HepG2 (cell line): ENCODE measurements around the gene IRF1. TPM values are rescaled to one million over a fixed set of nuclear protein-coding genes. Genes with fewer than 3 reads are reported as not detected.
A peak's percentile ranks its signal among the peaks of the same experiment; 100 is the strongest.

Experiments
- CBX5 ChIP-seq: sonication (generic); formaldehyde crosslinking; IDR thresholded peaks from 2 replicates; pipeline ENCODE4 v1.4.0; 2020; ENCODE audit warnings: missing genetic modification reagents, borderline replicate concordance
- ESRRA ChIP-seq: sonication (generic); formaldehyde crosslinking; IDR thresholded peaks from 2 replicates; pipeline ENCODE4 v1.5.1; 2020; ENCODE audit warnings: mild to moderate bottlenecking, low read depth, missing genetic modification reagents
- FOXA1 ChIP-seq, 2 experiments: fragments of 450-650 bp in 1 of 2; sonication (generic) in 1 of 2; formaldehyde crosslinking in 1 of 2; IDR thresholded peaks; 2 replicates each; pipeline versions ENCODE4 v1.4.0 to v1.6.1; 2016 to 2020; ENCODE audit warnings: missing genetic modification reagents in 1 of 2
- HDAC6 ChIP-seq: fragments of 200-600 bp; sonication (generic); IDR thresholded peaks from 2 replicates; pipeline ENCODE4 v1.7.0; 2017; ENCODE audit warnings: mild to moderate bottlenecking, antibody characterized with exemption, low read length, low read depth
- HMGA1 ChIP-seq: sonication (generic); formaldehyde crosslinking; conservative IDR thresholded peaks from 2 replicates; pipeline ENCODE4 v1.4.0; 2020; ENCODE audit warnings: missing genetic modification reagents
- NFATC3 ChIP-seq: sonication (generic); formaldehyde crosslinking; IDR thresholded peaks from 2 replicates; pipeline ENCODE4 v1.5.1; 2020; ENCODE audit warnings: mild to moderate bottlenecking, missing genetic modification reagents
- REPIN1 ChIP-seq: sonication (generic); formaldehyde crosslinking; IDR thresholded peaks from 2 replicates; pipeline ENCODE4 v1.8.0; 2022; ENCODE audit warnings: missing genetic modification reagents, low read depth, mild to moderate bottlenecking, borderline replicate concordance
- THAP9 ChIP-seq: sonication (generic); formaldehyde crosslinking; IDR thresholded peaks from 2 replicates; pipeline ENCODE4; 2020; ENCODE audit warnings: missing genetic modification reagents, mild to moderate bottlenecking, borderline replicate concordance
- ZBTB4 ChIP-seq: sonication (generic); formaldehyde crosslinking; IDR thresholded peaks from 2 replicates; pipeline ENCODE4 v1.4.0; 2020; ENCODE audit warnings: missing genetic modification reagents, mild to moderate bottlenecking, borderline replicate concordance
- ZC3H4 ChIP-seq: sonication (generic); formaldehyde crosslinking; IDR thresholded peaks from 2 replicates; pipeline ENCODE4 v1.4.0; 2020; ENCODE audit warnings: missing genetic modification reagents, borderline replicate concordance
- ZMYM2 ChIP-seq: sonication (generic); formaldehyde crosslinking; IDR thresholded peaks from 2 replicates; pipeline ENCODE4 v1.8.0; 2022; ENCODE audit warnings: mild to moderate bottlenecking, missing genetic modification reagents
- ZNF12 ChIP-seq: sonication (generic); formaldehyde crosslinking; IDR thresholded peaks from 2 replicates; pipeline ENCODE4 v1.5.0; 2020; ENCODE audit warnings: missing genetic modification reagents
- ZNF501 ChIP-seq: sonication (generic); formaldehyde crosslinking; IDR thresholded peaks from 2 replicates; pipeline ENCODE4 v1.5.1; 2020; ENCODE audit warnings: mild to moderate bottlenecking, moderate library complexity, missing genetic modification reagents
- ZNF605 ChIP-seq: sonication (generic); formaldehyde crosslinking; IDR thresholded peaks from 2 replicates; pipeline ENCODE4 v1.8.0; 2022; ENCODE audit warnings: mild to moderate bottlenecking, missing genetic modification reagents
- ZNF709 ChIP-seq: sonication (generic); formaldehyde crosslinking; IDR thresholded peaks from 2 replicates; pipeline ENCODE4 v1.5.0; 2020; ENCODE audit warnings: mild to moderate bottlenecking, missing genetic modification reagents
- ZNF724P ChIP-seq: sonication (generic); formaldehyde crosslinking; IDR thresholded peaks from 2 replicates; pipeline ENCODE4 v1.8.0; 2022; ENCODE audit warnings: missing genetic modification reagents, borderline replicate concordance
- ZNF747 ChIP-seq: sonication (generic); formaldehyde crosslinking; IDR thresholded peaks from 2 replicates; pipeline ENCODE4 v1.8.1; 2023; ENCODE audit warnings: missing genetic modification reagents, mild to moderate bottlenecking, borderline replicate concordance
- ZNF772 ChIP-seq: sonication (generic); formaldehyde crosslinking; IDR thresholded peaks from 2 replicates; pipeline ENCODE4 v1.5.0; 2020; ENCODE audit warnings: mild to moderate bottlenecking, missing genetic modification reagents
- ZNF816 ChIP-seq: sonication (generic); formaldehyde crosslinking; IDR thresholded peaks from 2 replicates; pipeline ENCODE4 v1.8.0; 2022; ENCODE audit warnings: missing genetic modification reagents, mild to moderate bottlenecking, borderline replicate concordance
- polyA plus RNA-seq, 8 experiments: library from polyadenylated mRNA; depleted of rRNA in 3 of 8; stranded (reverse) in 7 of 8; unstranded in 1 of 8; fragments of >200 nt; fragmentation: Illumina TruSeq in 4 of 8; extraction: Trizol in 4 of 8; gene quantifications; 2 replicates each; pipeline versions ENCODE4 v1.2.1 to v1.2.3, GENCODE V29; 2011 to 2016; ENCODE audit warnings: low read depth in 4 of 8, missing spikeins in 1 of 8, mixed read lengths in 1 of 8; ENCODE audit not compliant: insufficient read depth in 1 of 8
- total RNA-seq, 5 experiments: library from RNA; depleted of rRNA; stranded (reverse); fragments of >200 nt; fragmentation: Illumina TruSeq; extraction: Trizol; gene quantifications; 2 replicates each; pipeline ENCODE4 v1.2.3, GENCODE V29; 2016; ENCODE audit warnings: low read depth in 1 of 5
- TF ChIP-seq, protein P1 (sequence below): sonication (generic); formaldehyde crosslinking; IDR thresholded peaks from 2 replicates; pipeline ENCODE4 v1.5.0; 2020; ENCODE audit warnings: mild to moderate bottlenecking, missing genetic modification reagents

The IRF1 gene
- total and polyA plus RNA-seq, 2 of the 13 experiments (the other 11 are each of a cell fraction or from before 2014, with no cell fraction given): 4.1 to 8.8 TPM

DNA sequence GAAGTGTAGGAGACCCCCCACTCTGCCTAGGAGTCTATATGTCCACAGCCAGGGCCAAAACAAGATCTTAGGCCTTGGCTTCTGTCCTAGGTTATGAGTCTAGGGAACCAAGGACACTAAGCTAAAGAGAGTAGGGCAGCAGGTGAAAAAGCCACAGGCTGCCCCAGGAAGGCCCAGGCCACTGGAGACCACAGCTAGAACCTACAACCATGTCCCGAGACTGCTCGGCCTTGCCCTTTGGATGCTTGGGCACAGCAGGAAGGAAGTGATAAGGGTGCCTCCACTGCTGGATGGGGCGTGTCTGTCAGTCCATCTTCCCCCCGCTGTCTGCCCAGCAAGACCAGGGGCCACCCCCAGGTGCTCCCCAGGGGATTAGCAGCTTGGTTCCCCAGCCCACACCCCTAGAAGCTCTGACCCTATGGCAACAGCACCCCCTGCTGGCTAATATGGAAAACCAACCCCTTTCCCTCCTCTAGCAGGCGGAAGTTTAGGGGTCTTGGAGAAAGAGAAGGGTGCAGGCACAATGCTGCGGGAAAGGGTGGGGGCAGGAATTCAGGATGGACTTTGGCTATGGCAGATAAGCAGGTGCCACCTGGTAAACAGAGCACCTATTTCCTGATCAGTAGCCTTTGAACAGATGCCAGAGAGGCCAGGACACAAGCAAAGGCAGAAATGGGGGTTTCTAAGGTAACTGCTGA is 10.5 kb upstream of the IRF1 start (continued):
- peak; percentile 69; the same call in 1 of the 2 replicates for TF ChIP-seq ZNF772
- TF ChIP-seq ZNF605: no peak
- no peak for TF ChIP-seq ZBTB4 (CRISPR knock-in tag)
- TF ChIP-seq CBX5 (CRISPR knock-in tag): no peak
- TF ChIP-seq, protein P1, sequence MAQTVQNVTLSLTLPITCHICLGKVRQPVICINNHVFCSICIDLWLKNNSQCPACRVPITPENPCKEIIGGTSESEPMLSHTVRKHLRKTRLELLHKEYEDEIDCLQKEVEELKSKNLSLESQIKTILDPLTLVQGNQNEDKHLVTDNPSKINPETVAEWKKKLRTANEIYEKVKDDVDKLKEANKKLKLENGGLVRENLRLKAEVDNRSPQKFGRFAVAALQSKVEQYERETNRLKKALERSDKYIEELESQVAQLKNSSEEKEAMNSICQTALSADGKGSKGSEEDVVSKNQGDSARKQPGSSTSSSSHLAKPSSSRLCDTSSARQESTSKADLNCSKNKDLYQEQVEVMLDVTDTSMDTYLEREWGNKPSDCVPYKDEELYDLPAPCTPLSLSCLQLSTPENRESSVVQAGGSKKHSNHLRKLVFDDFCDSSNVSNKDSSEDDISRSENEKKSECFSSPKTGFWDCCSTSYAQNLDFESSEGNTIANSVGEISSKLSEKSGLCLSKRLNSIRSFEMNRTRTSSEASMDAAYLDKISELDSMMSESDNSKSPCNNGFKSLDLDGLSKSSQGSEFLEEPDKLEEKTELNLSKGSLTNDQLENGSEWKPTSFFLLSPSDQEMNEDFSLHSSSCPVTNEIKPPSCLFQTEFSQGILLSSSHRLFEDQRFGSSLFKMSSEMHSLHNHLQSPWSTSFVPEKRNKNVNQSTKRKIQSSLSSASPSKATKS (CRISPR knock-in tag): no peak
- TF ChIP-seq ZNF816 (CRISPR knock-in tag): no peak
- no peak for TF ChIP-seq ZNF747
- TF ChIP-seq ZMYM2: 0 out of 2 replicates have a peak, but pooled peaks have one; percentile 32
- TF ChIP-seq ZNF501 (CRISPR knock-in tag): no peak
- no peak for TF ChIP-seq NFATC3
- TF ChIP-seq REPIN1 (CRISPR knock-in tag): peak; percentile 87
- no peak for TF ChIP-seq ZNF12
- no peak for TF ChIP-seq ZC3H4
- TF ChIP-seq THAP9 (CRISPR knock-in tag): peak; percentile 58; the same call in 1 of the 2 replicates
- 0 out of 2 replicates have a peak, but pooled peaks have one; percentile 24 for TF ChIP-seq ESRRA (CRISPR knock-in tag)
- TF ChIP-seq ZNF709: no peak
- no peak for TF ChIP-seq HMGA1 (CRISPR knock-in tag)
- no peak for TF ChIP-seq HDAC6
- TF ChIP-seq FOXA1 (IDR thresholded peaks at IDR 0.05): no peak
- TF ChIP-seq FOXA1 (CRISPR knock-in tag; IDR thresholded peaks at IDR 0.05): peak; percentile 89
- TF ChIP-seq ZNF724P (CRISPR knock-in tag): no peak
